PC-9 (cell line): ENCODE data around the gene RHOB. TPM values are rescaled to one million over a fixed set of nuclear protein-coding genes. Genes with fewer than 3 reads are reported as not detected.

Source experiments
- BruUV-seq: library from RNA; stranded (reverse); fragments of 400-500 nt; replicated peaks from 2 replicates; lab custom pipeline; 2021; lab: Mats Ljungman, UMichigan
- CTCF ChIA-PET: fragments of 300-600 bp; sonication (Branson Sonifier 250); formaldehyde crosslinking; loops from one replicate; lab custom pipeline; 2022; ENCODE audit warnings: antibody characterized with exemption; lab: Charles Lee
- POLR2A ChIA-PET: fragments of 300-600 bp; sonication (Branson Sonifier 250); formaldehyde crosslinking; loops from one replicate; lab custom pipeline; 2022; ENCODE audit warnings: antibody characterized with exemption; ENCODE audit not compliant: unreplicated experiment; lab: Charles Lee
- DNase-seq, 2 experiments: peaks; one replicate each; pipeline versions ENCODE4 v3.0.0 to v3.0.0-alpha.2; 2015 to 2022; ENCODE audit warnings: mixed read lengths in 1 of 2
- H2AFZ ChIP-seq: fragments of 200-600 bp; sonication (generic); 2 replicates; pipeline ENCODE4 v1.8.1; 2017; ENCODE audit warnings: antibody characterized with exemption
- H3F3A ChIP-seq: fragments of 200-600 bp; sonication (generic); 2 replicates; pipeline ENCODE4 v1.8.1; 2017; ENCODE audit warnings: antibody characterized with exemption, mild to moderate bottlenecking, low read depth; ENCODE audit not compliant: insufficient read depth
- H3K27ac ChIP-seq: fragments of 200-600 bp; sonication (generic); 2 replicates; pipeline ENCODE4 v1.6.1; 2016; ENCODE audit warnings: mixed run types
- H3K27me3 ChIP-seq: fragments of 200-600 bp; sonication (generic); 2 replicates; pipeline ENCODE4 v1.6.1; 2016; ENCODE audit warnings: low read depth, mixed run types; ENCODE audit not compliant: insufficient read depth
- H3K36me3 ChIP-seq: fragments of 200-600 bp; sonication (generic); 2 replicates; pipeline ENCODE4 v1.6.1; 2016; ENCODE audit warnings: low read depth, mixed run types
- H3K4me1 ChIP-seq: fragments of 200-600 bp; sonication (generic); replicated peaks from 2 replicates; pipeline ENCODE4 v1.6.1; 2016; ENCODE audit warnings: mixed run types; ENCODE audit not compliant: insufficient read depth
- H3K4me2 ChIP-seq: fragments of 200-600 bp; sonication (generic); 2 replicates; pipeline ENCODE4 v1.6.1; 2017; ENCODE audit warnings: mixed run types
- H3K4me3 ChIP-seq: fragments of 200-600 bp; sonication (generic); 2 replicates; pipeline ENCODE4 v1.6.1; 2016; ENCODE audit warnings: mixed run types
- H3K79me2 ChIP-seq: fragments of 200-600 bp; sonication (generic); 2 replicates; pipeline ENCODE4 v1.6.1; 2017; ENCODE audit warnings: low read depth, mixed run types
- H3K9me2 ChIP-seq: fragments of 200-600 bp; sonication (generic); 2 replicates; pipeline ENCODE4 v1.8.1; 2017; ENCODE audit warnings: mild to moderate bottlenecking; ENCODE audit not compliant: insufficient read depth
- H3K9me3 ChIP-seq: fragments of 200-600 bp; sonication (generic); 2 replicates; pipeline ENCODE4 v1.8.1; 2016; ENCODE audit warnings: low read depth; ENCODE audit not compliant: insufficient read depth
- H4K20me1 ChIP-seq: fragments of 200-600 bp; sonication (generic); 2 replicates; pipeline ENCODE4 v1.8.1; 2017; ENCODE audit not compliant: insufficient read depth
- EZH2 ChIP-seq: fragments of 200-600 bp; sonication (generic); IDR thresholded peaks from 2 replicates; pipeline ENCODE4 v1.8.0; 2017; ENCODE audit warnings: antibody characterized with exemption, low read depth
- intact Hi-C: fragments of 100-400 bp; cut with micrococcal nuclease; formaldehyde crosslinking; loops from one replicate; pipeline ENCODE4 v1.10.0; 2022; ENCODE audit not compliant: unreplicated experiment
- total RNA-seq: library from RNA; stranded (reverse); gene quantifications from 2 replicates; pipeline ENCODE4 v1.2.3, GENCODE V29; 2021
- TF ChIP-seq, protein P1 (sequence below): fragments of 200-600 bp; sonication (generic); conservative IDR thresholded peaks from 2 replicates; pipeline ENCODE4 v1.6.1; 2017; ENCODE audit warnings: mixed run types, antibody characterized with exemption, mild to moderate bottlenecking, moderate library complexity

RHOB gene
- total RNA-seq, 1 experiment from 2014 or later = 39.3 TPM

- POLR2A ChIA-PET = no interaction called here
- no TSS peak for BruUV-seq
- peaks cover 5% of the 10 kb centered on the region; the same call in 1 of the 2 replicates for H3K9me3 ChIP-seq
Observed at GRCh38 chr2:20403774-20404312, 43.0 kb upstream of the RHOB start.

DNA sequence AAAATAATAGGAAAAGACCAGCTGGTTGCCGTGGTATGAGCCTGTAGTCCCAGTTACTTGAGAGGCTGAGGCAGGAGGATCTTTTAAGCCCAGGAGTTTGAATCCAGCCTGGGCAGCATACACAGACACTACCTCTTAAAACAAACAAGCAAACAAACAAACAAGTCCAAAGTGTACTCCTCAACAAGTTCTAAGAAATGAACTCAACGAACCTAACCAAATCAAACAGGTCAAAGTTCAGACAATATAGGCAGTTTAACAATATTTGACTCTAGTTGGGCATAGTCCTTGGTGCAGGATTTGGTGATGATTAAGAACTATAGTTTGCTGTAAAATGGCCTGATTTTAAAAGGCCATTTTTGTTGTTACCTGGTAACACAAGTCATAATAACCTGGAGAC lies 41.9 kb upstream of the RHOB start:
- POLR2A ChIA-PET = no interaction called here

More at GRCh38 chr2:20403774-20404312, 43.0 kb upstream of the RHOB start:
- Histone ChIP-seq H3K4me3 (no peak overlapping the region), H3K36me3 (no peaks in the 10 kb centered on the region), H3K9me2 (no peaks in the 10 kb centered on the region), H4K20me1 (no peaks in the 10 kb centered on the region), H3K27me3 (no peaks in the 10 kb centered on the region), H3F3A (no peaks in the 10 kb centered on the region), H3K79me2 (no peaks in the 10 kb centered on the region), H2AFZ (no peak overlapping the region), H3K27ac (no peak overlapping the region), H3K4me2 (no peak overlapping the region), H3K4me1 (no peaks in the 10 kb centered on the region)
- TF ChIP-seq, protein P1, sequence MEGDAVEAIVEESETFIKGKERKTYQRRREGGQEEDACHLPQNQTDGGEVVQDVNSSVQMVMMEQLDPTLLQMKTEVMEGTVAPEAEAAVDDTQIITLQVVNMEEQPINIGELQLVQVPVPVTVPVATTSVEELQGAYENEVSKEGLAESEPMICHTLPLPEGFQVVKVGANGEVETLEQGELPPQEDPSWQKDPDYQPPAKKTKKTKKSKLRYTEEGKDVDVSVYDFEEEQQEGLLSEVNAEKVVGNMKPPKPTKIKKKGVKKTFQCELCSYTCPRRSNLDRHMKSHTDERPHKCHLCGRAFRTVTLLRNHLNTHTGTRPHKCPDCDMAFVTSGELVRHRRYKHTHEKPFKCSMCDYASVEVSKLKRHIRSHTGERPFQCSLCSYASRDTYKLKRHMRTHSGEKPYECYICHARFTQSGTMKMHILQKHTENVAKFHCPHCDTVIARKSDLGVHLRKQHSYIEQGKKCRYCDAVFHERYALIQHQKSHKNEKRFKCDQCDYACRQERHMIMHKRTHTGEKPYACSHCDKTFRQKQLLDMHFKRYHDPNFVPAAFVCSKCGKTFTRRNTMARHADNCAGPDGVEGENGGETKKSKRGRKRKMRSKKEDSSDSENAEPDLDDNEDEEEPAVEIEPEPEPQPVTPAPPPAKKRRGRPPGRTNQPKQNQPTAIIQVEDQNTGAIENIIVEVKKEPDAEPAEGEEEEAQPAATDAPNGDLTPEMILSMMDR = no peak
- TF ChIP-seq EZH2 = no peak
- CTCF ChIA-PET = interaction anchor here (0.6 kb wide), 1 partner anchor 36 kb away, joined by 11 read pairs; no protein-coding TSS in a partner anchor
- intact Hi-C loops = no loop called here
- DNase-seq = no peak

DNA sequence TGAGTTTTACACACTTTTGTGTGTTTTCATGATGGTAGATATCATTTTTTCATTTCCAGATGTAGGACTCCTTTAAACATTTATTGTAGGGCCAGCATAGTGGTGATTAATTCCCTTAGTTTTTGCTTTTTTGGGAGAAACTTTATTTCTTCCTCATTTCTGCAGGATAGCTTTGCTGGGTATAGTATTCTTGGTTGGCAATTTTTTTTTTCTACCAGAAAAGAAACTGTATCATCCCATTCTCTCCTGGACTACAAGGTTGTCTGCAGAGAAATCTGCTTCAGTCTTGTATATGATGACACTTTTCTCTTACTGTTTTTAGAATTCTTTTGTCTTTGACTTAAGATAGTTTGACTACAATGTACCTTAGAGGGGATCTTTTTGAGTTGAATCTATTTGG lies 37.8 kb upstream of the RHOB start:
- DNase-seq = no peak
- Histone ChIP-seq H2AFZ (no peak overlapping the region), H3K79me2 (no peaks in the 10 kb centered on the region), H3K27ac (no peak overlapping the region), H3K9me3 (peaks cover 20% of the 10 kb centered on the region; the same call in 1 of the 2 replicates), H4K20me1 (no peaks in the 10 kb centered on the region), H3K4me3 (no peak overlapping the region), H3K9me2 (no peaks in the 10 kb centered on the region), H3K4me1 (no peaks in the 10 kb centered on the region), H3K36me3 (no peaks in the 10 kb centered on the region), H3K27me3 (no peaks in the 10 kb centered on the region), H3F3A (no peaks in the 10 kb centered on the region), H3K4me2 (no peak overlapping the region)
- CTCF ChIA-PET = interaction anchor here (1.7 kb wide), 1 partner anchor 17 kb away, joined by 7 read pairs; no protein-coding TSS in a partner anchor
- TF ChIP-seq EZH2 = no peak
- TF ChIP-seq, protein P1 = no peak
- POLR2A ChIA-PET = no interaction called here
- no TSS peak for BruUV-seq
- intact Hi-C loops = no loop called here

More for the DNA sequence above, 41.9 kb upstream of the RHOB start:
- H3K4me3 ChIP-seq = no peak overlapping the region
- CTCF ChIA-PET = interaction anchor here (0.6 kb wide), 1 partner anchor 82 kb away, joined by 9 read pairs; no protein-coding TSS in a partner anchor
- no peaks in the 10 kb centered on the region for H3F3A ChIP-seq
- no TSS peak for BruUV-seq
- TF ChIP-seq EZH2 = no peak
- TF ChIP-seq, protein P1 = no peak
- H3K27me3 ChIP-seq = no peaks in the 10 kb centered on the region
- H3K4me1 ChIP-seq = no peaks in the 10 kb centered on the region
- no peak overlapping the region for H2AFZ ChIP-seq
- intact Hi-C loops = no loop called here
- H4K20me1 ChIP-seq = no peaks in the 10 kb centered on the region
- H3K4me2 ChIP-seq = no peak overlapping the region
- H3K9me2 ChIP-seq = no peaks in the 10 kb centered on the region
- H3K27ac ChIP-seq = no peak overlapping the region
- H3K36me3 ChIP-seq = no peaks in the 10 kb centered on the region
- no peaks in the 10 kb centered on the region for H3K79me2 ChIP-seq
- DNase-seq = no peak
- H3K9me3 ChIP-seq = peaks cover 16% of the 10 kb centered on the region; the same call in 1 of the 2 replicates
